Fibroblast of skin of abdomen (primary cell): ENCODE data around the gene HSPG2.
"Not testable (repeated sequence)": the region's sequence is repeated elsewhere in the genome, so short reads cannot be mapped to it uniquely, and the experiment has no call there.

Experiments
- DNase-seq: peaks from one replicate; pipeline ENCODE4 v3.0.0-alpha.2; 2013

Gene HSPG2

DNA sequence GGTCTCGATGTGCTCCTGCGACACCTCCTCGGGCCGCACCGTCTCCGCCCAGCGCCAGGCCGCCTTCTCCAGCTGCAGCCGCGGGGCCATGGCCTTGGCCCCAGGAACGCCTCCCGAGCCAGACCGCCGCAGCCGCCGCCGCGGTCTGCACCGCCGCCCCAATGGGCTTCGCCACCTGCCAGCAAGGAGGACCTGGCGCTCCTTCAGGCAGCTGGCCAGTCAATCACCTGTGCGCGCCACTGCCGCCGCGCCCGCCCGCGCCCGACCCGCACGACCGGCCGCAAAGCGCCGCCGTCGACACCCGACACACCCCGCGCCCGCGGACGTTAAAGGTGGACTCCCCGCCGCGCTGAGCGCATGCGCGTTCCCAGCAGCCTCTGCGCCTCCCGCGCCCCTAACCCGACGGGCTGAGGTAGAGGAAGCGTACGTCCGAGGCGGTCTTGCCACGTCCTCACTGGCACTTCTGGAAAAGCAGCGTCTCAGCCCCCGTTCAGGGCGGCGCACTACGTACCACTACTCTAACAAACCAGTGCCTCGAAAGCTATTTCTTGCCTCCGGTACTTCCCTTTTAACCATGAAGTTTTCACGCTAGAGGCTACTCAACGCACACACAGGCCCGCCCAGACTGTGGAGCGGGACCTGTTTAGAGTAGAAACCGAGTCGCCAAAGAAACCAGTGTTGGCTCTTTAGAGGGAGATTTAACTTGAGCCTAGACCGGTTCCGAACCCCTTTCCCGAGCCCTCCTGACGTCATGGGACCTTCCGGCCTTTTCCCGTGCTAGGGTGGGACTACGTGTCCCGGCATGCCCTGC, 154.0 kb downstream of the HSPG2 start, which contains the start of gene USP48:
Gene USP48, minus strand, starts transcription at position 282 of the 811 bp plus-strand sequence. Its CDS starts 192 bp downstream, at position 90.
- peak; percentile 97 for DNase-seq

DNA sequence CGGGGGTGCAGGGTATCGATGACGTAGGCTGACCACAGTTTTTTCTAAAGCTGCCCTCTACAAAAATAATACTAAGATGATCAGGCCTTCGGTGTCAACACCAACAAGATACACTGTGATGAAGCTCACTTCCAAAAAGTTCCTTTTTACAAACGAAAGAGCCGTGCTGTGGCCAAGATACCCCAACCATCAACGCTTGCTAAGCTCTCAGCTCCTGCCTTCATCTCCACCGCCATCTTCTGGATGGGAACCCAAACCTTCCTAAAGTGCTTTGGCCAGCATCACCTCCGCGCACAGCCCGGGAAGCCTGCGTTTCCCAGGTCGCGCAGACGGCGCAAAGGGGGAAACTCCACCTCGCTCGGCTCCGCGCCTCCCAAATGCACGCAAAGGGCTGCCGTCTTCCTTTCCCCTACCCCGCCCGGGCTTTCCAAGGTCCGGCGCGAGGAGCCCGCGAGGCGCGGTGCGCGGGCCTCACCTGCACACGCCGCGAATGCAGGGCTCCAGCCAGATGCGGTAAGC, 154.7 kb downstream of the HSPG2 start:
- peak; percentile 44 for DNase-seq

DNA sequence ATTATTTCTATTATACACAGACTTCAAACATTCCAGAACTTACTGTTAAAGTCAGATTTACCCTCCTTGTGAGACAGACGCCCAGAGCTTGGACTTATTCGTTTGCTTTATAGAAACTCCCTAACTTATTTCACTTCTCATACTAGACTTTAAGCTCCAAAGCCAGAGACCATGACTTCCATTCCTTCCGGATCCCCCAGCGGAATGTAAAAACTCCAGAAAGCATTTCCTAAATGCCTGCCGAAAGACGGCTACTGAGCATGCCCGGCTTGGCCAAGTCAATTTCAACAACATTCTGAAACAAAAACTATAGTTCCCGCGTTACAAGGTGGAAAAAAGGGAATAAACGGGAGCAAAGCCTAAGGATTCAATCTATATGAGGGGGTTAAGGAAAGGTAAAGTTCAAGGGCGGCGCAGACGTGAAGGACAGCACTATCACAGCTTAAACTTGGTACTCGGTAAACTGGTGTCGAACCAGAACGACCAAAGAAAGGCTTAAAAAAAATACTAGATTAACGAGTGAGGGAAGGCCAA, 155.2 kb downstream of the HSPG2 start:
- DNase-seq = peak; percentile 59

DNA sequence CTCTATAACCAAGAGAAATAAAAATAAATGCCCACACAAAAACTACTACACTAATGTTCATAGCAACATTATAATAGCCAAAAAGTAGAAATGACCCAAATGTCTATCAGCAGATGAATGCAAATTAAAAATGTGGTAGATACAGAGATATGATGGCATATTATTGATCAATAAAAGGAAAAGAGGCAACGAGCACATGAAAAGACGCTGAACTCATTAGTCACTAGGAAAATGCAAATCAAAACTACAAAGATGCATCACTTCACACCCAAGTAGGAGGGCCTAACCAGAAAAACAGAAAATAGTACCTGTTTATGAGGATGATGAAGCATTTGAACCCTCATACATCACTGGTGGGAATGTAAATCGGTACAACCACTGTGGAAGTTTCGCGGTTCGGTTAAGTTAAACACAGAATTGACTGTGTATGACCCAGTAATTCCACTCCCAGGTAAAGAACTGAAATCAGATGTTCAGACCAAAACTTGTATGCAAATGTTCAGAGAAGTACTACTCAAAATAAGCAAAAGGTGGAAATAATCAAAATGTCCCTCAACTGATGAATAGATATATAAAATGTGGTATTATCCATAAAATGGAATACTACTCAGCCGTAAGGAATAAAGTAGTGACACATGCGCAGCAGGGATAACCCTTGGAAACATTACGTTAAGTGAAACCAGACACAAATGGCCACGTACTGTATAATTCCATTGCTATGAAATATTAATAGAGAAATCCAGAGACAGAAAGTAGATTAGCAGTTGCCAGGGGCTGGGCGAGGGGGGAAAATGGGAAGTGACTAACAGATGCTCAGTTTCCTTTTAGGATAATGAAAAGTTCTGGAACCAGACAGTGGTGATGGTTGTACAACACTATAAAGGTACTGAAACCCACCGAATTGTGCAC, 157.2 kb downstream of the HSPG2 start:
- DNase-seq = peak; percentile 14

DNA sequence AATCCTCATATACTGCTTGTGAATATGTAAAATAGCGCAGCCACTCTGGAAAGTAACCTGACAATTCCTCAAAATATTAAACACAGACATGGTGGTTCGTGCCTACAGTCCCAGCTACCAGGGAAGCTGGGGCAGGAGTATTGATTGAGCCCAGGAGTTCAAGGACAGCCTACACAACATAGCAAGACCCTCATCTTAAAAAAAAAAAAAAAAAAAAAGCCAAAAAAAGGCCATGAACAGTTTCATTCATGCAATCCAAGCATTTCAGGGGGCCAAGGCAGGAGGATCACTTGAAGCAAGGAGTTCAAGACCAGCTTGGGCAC, 158.7 kb downstream of the HSPG2 start:
- DNase-seq = no peak

DNA sequence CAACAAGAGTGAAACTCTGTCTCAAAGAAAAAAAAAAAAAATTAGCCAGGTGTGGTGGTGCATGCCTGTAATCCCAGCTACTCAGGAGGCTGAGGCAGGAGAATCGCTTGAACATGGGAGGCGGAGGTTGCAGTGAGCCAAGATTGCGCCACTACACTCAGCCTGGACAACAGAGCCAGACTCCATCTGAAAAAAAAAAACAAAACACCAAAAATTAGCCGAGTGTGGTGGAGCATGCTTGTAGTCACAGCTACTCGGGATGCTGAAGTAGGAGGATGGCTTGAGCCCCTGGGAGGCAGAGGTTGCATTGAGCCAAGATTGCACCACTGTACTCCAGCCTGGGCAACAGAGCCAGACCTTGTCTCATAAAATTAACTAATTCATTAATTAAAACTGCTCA, 160.2 kb downstream of the HSPG2 start:
- DNase-seq = not testable (repeated sequence)

DNA sequence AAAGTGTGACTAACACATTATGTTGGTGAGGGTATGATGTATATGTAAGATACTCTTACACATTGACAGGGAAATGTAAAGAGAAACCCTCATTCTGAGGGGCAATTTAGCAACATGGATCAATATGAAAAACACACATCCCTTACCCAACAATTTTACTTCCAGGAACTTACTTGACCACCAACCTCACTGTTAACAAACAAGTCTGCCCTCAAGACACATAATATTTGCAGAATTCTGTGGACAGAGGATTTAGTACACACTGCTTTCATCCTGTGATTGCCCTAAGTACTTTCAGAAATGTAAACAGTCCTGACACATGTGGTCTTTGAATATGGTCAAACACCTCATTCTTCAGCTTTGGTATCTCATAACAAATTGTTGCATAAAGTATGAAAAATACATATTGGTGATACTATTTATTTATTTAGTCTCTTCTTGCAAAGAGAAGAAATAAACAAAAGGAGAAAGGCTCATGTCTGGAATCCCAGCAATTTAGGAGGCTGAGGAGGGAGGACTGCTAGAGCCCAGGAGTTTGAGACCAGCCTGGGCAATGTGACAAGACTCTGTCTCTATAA, 161.0 kb downstream of the HSPG2 start:
- peak; percentile 26 for DNase-seq

DNA sequence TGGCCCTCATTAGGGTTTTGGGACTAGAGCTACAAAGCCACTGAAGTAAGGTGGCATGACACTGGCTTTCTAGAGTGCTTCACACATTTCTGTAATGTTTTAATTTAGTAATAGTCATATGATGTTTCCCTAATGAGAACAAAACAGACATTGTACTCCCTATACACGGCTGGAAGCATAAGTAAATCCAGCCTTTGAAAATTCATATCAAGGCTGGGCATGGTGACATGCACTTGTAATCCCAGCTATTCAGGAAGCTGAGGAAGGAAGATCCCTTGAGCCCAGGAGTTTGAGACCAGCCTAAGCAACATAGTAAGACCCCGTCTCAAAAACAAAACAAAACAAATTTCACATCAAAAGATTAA, 161.6 kb downstream of the HSPG2 start:
- no peak for DNase-seq

DNA sequence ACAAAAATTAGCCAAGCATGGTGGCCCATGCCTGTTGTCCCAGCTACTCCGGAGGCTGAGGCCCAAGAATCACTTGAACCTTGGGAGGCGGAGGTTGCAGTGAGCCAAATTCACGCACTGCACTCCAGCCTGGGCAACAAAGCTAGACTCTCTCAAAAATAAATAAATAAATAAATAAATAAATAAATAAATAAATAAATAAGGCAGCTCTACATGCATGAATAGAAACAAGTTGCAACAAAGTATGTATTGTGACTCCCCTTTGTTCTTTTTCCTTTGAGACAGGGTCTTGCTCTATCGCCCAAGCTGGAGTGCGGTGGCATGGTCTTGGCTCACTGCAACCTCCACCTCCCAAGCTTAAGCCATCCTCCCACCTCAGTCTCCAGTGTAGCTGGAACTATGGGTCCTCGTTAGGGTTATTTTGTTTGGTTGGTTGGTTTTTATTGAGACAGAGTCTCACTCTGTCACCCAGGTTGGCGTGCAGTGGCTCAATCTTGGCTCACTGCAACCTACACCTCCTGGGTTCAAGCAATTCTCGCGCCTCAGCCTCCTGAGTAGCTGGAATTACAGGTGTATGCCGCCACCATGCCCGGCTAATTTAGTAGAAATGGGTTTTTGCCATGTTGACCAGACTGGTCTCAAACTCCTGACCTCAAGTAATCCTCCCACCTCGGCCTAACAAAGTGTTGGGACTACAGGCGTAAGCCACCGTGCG, 162.1 kb downstream of the HSPG2 start:
- DNase-seq = no peak

DNA sequence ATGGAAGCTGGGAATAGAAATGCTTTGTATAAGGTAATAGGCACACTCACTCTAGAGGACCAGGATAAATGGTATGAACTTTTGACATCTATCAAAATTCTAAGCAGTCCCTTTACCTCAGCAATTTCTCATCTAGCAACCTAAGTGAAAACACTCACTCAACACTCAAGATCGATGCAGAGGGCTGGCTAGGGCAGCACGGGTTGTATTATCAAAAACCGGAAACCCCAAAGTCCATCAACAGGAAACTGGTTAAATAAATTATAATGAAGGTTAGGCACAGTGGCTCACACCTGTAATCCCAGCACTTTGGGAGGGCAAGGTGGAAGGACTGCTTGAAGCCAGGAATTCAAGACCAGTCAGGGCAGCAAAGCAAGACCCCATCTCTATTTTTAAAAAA, 163.5 kb downstream of the HSPG2 start:
- no peak for DNase-seq
